Ishikawa (cell line): ENCODE data around the gene FAXDC2.

Source experiments
- CEBPB ChIP-seq: IDR thresholded peaks from 2 replicates; pipeline ENCODE4 v1.6.1; 2012
- CREB1 ChIP-seq: IDR thresholded peaks from 2 replicates; pipeline ENCODE4 v1.6.1; 2012; ENCODE audit warnings: low read depth
- EGR1 ChIP-seq: IDR thresholded peaks from 2 replicates; pipeline ENCODE4 v1.6.1; 2012
- EP300 ChIP-seq: IDR thresholded peaks from 2 replicates; pipeline ENCODE4 v1.6.1; 2012; ENCODE audit warnings: borderline replicate concordance
- FOXM1 ChIP-seq: IDR thresholded peaks from 2 replicates; pipeline ENCODE4 v1.6.1; 2012; ENCODE audit warnings: low read depth, borderline replicate concordance
- NFIC ChIP-seq: IDR thresholded peaks from 2 replicates; pipeline ENCODE4 v1.6.1; 2012
- RAD21 ChIP-seq: IDR thresholded peaks from 2 replicates; pipeline ENCODE4 v1.6.1; 2012; ENCODE audit warnings: low read depth
- TAF1 ChIP-seq: IDR thresholded peaks from 2 replicates; pipeline ENCODE4 v1.6.1; 2012; ENCODE audit warnings: low read depth, mild to moderate bottlenecking
- TCF12 ChIP-seq: IDR thresholded peaks from 2 replicates; pipeline ENCODE4 v1.6.1; 2012; ENCODE audit warnings: low read depth
- TEAD4 ChIP-seq: IDR thresholded peaks from 2 replicates; pipeline ENCODE4 v1.6.1; 2012
- YY1 ChIP-seq: IDR thresholded peaks from 2 replicates; pipeline ENCODE4 v1.6.1; 2012; ENCODE audit warnings: low read depth
- ZBTB7A ChIP-seq: IDR thresholded peaks from 2 replicates; pipeline ENCODE4 v1.6.1; 2012; ENCODE audit warnings: low read depth
- TF ChIP-seq, protein P1 (sequence below): IDR thresholded peaks from 2 replicates; pipeline ENCODE4 v1.6.1; 2012; ENCODE audit warnings: low read depth, mild to moderate bottlenecking
- TF ChIP-seq, protein P2 (sequence below): IDR thresholded peaks from 2 replicates; pipeline ENCODE4 v1.6.1; 2012
- TF ChIP-seq, protein P3 (sequence below): IDR thresholded peaks from 2 replicates; pipeline ENCODE4 v1.6.1; 2012

FAXDC2 gene

DNA sequence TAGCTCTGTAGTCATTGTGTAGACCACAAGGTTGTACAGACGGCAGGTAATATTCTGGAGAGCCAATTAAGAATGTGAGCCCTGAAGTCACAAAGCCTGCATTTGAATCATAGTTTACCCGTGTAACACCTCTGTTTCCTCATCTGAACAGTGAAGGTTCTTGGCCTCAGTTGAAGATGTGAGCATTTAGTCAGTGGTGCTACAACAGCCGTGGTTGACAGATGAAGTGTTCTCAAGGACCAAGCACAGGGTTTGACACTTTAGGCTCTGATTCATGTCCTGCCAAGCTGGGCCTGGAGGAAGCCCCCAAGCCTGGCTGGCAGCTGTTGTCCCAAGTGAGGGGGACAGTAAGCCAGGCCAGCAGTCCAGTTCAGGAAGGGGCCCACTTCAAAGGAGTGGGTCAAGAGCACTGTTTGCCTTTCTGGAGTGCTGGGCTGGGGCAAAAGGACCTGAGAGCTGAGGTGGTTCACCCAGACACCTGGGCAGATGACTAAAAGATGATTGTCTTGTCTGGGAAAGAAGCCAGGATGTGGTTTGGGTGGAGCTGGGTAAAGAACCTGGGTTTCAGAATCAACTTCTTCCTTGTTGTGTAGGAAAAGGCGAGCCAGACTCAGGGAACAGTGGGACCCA is 20.7 kb downstream of the FAXDC2 start:
- no peak for TF ChIP-seq YY1
- TF ChIP-seq CREB1, result no peak
- no peak for TF ChIP-seq CEBPB
- no peak for TF ChIP-seq RAD21
- TF ChIP-seq TCF12, result no peak
- TF ChIP-seq EGR1, result no peak
- TF ChIP-seq, protein P1, sequence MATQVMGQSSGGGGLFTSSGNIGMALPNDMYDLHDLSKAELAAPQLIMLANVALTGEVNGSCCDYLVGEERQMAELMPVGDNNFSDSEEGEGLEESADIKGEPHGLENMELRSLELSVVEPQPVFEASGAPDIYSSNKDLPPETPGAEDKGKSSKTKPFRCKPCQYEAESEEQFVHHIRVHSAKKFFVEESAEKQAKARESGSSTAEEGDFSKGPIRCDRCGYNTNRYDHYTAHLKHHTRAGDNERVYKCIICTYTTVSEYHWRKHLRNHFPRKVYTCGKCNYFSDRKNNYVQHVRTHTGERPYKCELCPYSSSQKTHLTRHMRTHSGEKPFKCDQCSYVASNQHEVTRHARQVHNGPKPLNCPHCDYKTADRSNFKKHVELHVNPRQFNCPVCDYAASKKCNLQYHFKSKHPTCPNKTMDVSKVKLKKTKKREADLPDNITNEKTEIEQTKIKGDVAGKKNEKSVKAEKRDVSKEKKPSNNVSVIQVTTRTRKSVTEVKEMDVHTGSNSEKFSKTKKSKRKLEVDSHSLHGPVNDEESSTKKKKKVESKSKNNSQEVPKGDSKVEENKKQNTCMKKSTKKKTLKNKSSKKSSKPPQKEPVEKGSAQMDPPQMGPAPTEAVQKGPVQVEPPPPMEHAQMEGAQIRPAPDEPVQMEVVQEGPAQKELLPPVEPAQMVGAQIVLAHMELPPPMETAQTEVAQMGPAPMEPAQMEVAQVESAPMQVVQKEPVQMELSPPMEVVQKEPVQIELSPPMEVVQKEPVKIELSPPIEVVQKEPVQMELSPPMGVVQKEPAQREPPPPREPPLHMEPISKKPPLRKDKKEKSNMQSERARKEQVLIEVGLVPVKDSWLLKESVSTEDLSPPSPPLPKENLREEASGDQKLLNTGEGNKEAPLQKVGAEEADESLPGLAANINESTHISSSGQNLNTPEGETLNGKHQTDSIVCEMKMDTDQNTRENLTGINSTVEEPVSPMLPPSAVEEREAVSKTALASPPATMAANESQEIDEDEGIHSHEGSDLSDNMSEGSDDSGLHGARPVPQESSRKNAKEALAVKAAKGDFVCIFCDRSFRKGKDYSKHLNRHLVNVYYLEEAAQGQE, result no peak
- no peak for TF ChIP-seq NFIC
- no peak for TF ChIP-seq TAF1
- TF ChIP-seq FOXM1, result no peak
- TF ChIP-seq, protein P2, sequence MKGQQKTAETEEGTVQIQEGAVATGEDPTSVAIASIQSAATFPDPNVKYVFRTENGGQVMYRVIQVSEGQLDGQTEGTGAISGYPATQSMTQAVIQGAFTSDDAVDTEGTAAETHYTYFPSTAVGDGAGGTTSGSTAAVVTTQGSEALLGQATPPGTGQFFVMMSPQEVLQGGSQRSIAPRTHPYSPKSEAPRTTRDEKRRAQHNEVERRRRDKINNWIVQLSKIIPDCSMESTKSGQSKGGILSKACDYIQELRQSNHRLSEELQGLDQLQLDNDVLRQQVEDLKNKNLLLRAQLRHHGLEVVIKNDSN, result no peak

DNA sequence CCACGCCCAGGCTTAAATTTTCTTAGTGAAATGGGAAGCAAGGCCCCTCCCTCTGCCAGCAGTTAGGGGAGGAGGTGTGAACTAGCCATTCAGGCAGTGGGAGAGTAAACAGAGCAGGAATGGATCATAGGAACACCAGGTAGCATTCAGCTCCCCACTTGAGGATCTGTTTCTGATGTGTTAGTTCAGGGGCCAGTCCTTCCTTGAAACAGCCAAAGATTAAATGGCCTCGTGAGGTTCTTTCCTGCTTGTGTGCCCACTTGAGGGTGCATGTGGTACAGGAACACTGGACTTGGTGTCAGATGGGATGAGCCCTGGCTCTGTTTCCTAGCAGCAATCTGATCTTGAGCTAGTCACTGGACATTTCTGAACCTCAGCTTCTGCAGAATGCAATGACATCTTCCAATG is 21.2 kb downstream of the FAXDC2 start:
- TF ChIP-seq, protein P2, result no peak
- TF ChIP-seq TAF1 (no peak), EGR1 (no peak), EP300 (no peak), TCF12 (no peak), FOXM1 (no peak)

DNA sequence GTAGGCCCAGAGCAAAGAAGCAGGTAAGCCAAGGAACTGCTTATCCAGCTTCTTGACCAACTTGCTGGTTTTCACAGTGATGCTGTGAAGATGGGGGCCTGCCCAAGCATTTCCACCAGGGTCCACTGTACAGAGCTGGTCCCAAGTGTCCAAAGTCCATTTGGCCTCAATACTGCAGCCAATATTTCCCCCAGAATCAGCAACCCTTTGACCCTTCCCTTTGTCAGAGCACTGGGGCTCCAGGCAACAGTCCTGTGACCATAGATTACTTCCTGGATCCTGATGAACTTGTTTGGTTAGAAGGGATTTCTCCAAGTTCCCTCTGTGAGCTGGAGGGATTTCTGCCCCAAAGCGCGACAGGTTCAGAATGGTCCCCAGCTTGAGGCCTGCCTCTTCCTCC is 26.3 kb downstream of the FAXDC2 start:
- TF ChIP-seq TCF12 (no peak), NFIC (no peak), TEAD4 (no peak), YY1 (no peak), ZBTB7A (no peak), FOXM1 (no peak), EGR1 (no peak), RAD21 (no peak)
- TF ChIP-seq, protein P3, sequence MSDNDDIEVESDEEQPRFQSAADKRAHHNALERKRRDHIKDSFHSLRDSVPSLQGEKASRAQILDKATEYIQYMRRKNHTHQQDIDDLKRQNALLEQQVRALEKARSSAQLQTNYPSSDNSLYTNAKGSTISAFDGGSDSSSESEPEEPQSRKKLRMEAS, result no peak
- TF ChIP-seq, protein P2, result no peak
- TF ChIP-seq, protein P1, result no peak

DNA sequence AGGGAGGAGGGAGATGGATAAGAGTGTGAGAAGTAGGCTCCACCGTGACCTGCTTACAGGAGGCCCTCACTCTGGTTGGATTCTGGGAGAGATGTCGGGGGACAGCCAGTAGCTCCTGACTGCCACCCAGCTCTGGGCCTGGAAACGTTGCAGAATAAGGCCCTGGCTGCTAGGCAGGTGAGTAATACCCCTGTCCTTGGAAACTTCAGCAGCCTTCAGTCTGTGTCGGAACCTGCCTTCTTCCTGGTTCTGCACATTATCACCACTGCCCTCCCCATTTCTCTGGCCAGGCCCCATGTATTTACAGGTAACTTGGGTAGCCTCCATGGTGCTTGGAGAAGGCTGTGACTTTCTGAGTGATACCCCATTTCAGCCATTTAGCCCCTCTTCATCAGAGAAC is 26.8 kb downstream of the FAXDC2 start:
- TF ChIP-seq NFIC (no peak), TAF1 (no peak), EP300 (no peak), RAD21 (no peak), TCF12 (no peak), FOXM1 (no peak), CREB1 (no peak), YY1 (no peak), TEAD4 (no peak), ZBTB7A (no peak), EGR1 (no peak), CEBPB (no peak)
- TF ChIP-seq, protein P2, result no peak
- TF ChIP-seq, protein P1, result no peak
- TF ChIP-seq, protein P3, result no peak
